ENCODE measurements around the gene FTO.

The FTO gene

DNA sequence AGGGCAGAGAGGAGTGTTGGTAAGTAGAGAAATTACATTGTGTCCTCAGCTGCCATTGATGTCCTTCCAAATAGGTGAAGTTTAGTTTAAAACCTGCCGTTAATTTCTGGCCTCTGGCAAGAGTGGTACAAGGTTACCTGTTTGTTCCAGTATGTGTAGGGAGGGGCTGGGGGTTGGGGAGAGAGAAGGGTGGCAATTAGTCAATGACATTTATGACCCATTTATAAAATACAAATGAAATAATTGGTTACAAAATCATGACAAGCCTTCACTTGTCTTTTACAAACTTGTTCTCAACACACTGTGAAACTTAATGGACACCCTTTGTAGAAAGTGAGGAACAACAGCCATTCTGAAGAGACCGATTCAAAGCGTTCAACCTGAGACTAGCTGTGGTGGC is 281.0 kb downstream of the FTO start:
- Histone ChIP-seq H3K27me3 (replicated peaks; ENCODE audit: insufficient read depth, low read length) (no peaks in the 10 kb centered on the region), H3F3A (ENCODE audit: insufficient read depth, low read length) (no peaks in the 10 kb centered on the region), H3K9me2 (replicated peaks; ENCODE audit: insufficient read depth, low read length) (no peaks in the 10 kb centered on the region), H2AFZ (ENCODE audit: low read length) (no peak overlapping the region), H3K79me2 (ENCODE audit: low read length) (no peaks in the 10 kb centered on the region), H3K4me2 (ENCODE audit: low read depth, low read length) (no peak overlapping the region), H3K9ac (ENCODE audit: low read length) (no peak overlapping the region), H4K20me1 (ENCODE audit: insufficient read depth, low read length) (no peaks in the 10 kb centered on the region), H3K27ac (ENCODE audit: low read length) (no peak overlapping the region), H3K36me3 (replicated peaks; ENCODE audit: insufficient read depth, low read length) (no peaks in the 10 kb centered on the region), H3K4me3 (ENCODE audit: low read length) (no peak overlapping the region), H3K9me3 (replicated peaks; ENCODE audit: insufficient read depth, low read length) (no peaks in the 10 kb centered on the region), H3K4me1 (ENCODE audit: low read length) (no peaks in the 10 kb centered on the region)
- DNase-seq = no peak
- TF ChIP-seq EZH2 (optimal IDR thresholded peaks at IDR 0.05; ENCODE audit: low read depth, low read length) = no peak
- TF ChIP-seq, protein P1, sequence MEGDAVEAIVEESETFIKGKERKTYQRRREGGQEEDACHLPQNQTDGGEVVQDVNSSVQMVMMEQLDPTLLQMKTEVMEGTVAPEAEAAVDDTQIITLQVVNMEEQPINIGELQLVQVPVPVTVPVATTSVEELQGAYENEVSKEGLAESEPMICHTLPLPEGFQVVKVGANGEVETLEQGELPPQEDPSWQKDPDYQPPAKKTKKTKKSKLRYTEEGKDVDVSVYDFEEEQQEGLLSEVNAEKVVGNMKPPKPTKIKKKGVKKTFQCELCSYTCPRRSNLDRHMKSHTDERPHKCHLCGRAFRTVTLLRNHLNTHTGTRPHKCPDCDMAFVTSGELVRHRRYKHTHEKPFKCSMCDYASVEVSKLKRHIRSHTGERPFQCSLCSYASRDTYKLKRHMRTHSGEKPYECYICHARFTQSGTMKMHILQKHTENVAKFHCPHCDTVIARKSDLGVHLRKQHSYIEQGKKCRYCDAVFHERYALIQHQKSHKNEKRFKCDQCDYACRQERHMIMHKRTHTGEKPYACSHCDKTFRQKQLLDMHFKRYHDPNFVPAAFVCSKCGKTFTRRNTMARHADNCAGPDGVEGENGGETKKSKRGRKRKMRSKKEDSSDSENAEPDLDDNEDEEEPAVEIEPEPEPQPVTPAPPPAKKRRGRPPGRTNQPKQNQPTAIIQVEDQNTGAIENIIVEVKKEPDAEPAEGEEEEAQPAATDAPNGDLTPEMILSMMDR (IDR thresholded peaks at IDR 0.05; ENCODE audit: low read length) = no peak
- TF ChIP-seq EZH2phosphoT487 (IDR thresholded peaks at IDR 0.05; ENCODE audit: low read length) = no peak

DNA sequence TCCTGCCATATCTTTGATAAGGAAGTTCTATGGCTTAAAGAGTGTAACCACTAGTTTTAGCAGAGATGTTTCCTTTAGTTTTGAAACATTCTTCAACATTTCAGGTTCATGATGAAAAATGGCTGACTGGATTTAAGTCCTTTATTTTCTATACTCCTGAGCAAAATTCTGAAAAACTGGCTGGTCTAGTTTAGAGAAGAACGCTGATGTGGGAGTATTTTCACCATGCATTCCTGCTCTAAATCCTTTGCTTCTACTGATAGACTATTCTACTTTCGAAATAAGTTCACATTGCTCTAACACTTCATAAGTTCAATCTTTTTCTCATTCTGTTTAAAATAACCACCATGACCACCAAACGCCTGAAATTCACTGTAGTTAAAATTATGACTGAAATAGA is 281.9 kb downstream of the FTO start:
- H4K20me1 ChIP-seq (ENCODE audit: insufficient read depth, low read length) = no peaks in the 10 kb centered on the region
- no peaks in the 10 kb centered on the region for H3K9me2 ChIP-seq (replicated peaks; ENCODE audit: insufficient read depth, low read length)
- H3K4me3 ChIP-seq (ENCODE audit: low read length) = no peak overlapping the region
- H3K36me3 ChIP-seq (replicated peaks; ENCODE audit: insufficient read depth, low read length) = no peaks in the 10 kb centered on the region
- no peaks in the 10 kb centered on the region for H3K4me1 ChIP-seq (ENCODE audit: low read length)
- no peaks in the 10 kb centered on the region for H3K27me3 ChIP-seq (replicated peaks; ENCODE audit: insufficient read depth, low read length)
- H3K9me3 ChIP-seq (replicated peaks; ENCODE audit: insufficient read depth, low read length) = no peaks in the 10 kb centered on the region
- TF ChIP-seq EZH2 (optimal IDR thresholded peaks at IDR 0.05; ENCODE audit: low read depth, low read length) (no peak), EZH2phosphoT487 (IDR thresholded peaks at IDR 0.05; ENCODE audit: low read length) (no peak)
- TF ChIP-seq, protein P1 (IDR thresholded peaks at IDR 0.05; ENCODE audit: low read length) = no peak
- no peak overlapping the region for H3K9ac ChIP-seq (ENCODE audit: low read length)
- no peak overlapping the region for H3K27ac ChIP-seq (ENCODE audit: low read length)
- no peak for DNase-seq
- no peak overlapping the region for H3K4me2 ChIP-seq (ENCODE audit: low read depth, low read length)
- H3K79me2 ChIP-seq (ENCODE audit: low read length) = no peaks in the 10 kb centered on the region
- no peak overlapping the region for H2AFZ ChIP-seq (ENCODE audit: low read length)
- no peaks in the 10 kb centered on the region for H3F3A ChIP-seq (ENCODE audit: insufficient read depth, low read length)

- H3K27me3 ChIP-seq (replicated peaks; ENCODE audit: insufficient read depth, low read length) = no peaks in the 10 kb centered on the region
- no peak for TF ChIP-seq EZH2 (optimal IDR thresholded peaks at IDR 0.05; ENCODE audit: low read depth, low read length)
- TF ChIP-seq, protein P1 (IDR thresholded peaks at IDR 0.05; ENCODE audit: low read length) = no peak
- no peak for TF ChIP-seq EZH2phosphoT487 (IDR thresholded peaks at IDR 0.05; ENCODE audit: low read length)
Observed at GRCh38 chr16:53986793-53987192, 282.8 kb downstream of the FTO start.

More at GRCh38 chr16:53986793-53987192, 282.8 kb downstream of the FTO start:
- Histone ChIP-seq H3K9me2 (replicated peaks; ENCODE audit: insufficient read depth, low read length) (no peaks in the 10 kb centered on the region), H4K20me1 (ENCODE audit: insufficient read depth, low read length) (no peaks in the 10 kb centered on the region), H3K4me2 (ENCODE audit: low read depth, low read length) (no peak overlapping the region), H3F3A (ENCODE audit: insufficient read depth, low read length) (no peaks in the 10 kb centered on the region), H3K4me3 (ENCODE audit: low read length) (no peak overlapping the region), H3K9ac (ENCODE audit: low read length) (no peak overlapping the region), H2AFZ (ENCODE audit: low read length) (no peak overlapping the region), H3K4me1 (ENCODE audit: low read length) (no peaks in the 10 kb centered on the region), H3K27ac (ENCODE audit: low read length) (no peak overlapping the region), H3K9me3 (replicated peaks; ENCODE audit: insufficient read depth, low read length) (no peaks in the 10 kb centered on the region), H3K79me2 (ENCODE audit: low read length) (no peaks in the 10 kb centered on the region), H3K36me3 (replicated peaks; ENCODE audit: insufficient read depth, low read length) (no peaks in the 10 kb centered on the region)
- no peak for DNase-seq
